Activated CD8-positive, alpha-beta memory T cell treated with anti-CD3 and anti-CD28 coated beads, Interleukin-2, amount 50 U/mL, for 1 hour (primary cell): ENCODE measurements around the gene MYBPC2.
A peak's percentile ranks its signal among the peaks of the same experiment; 100 is the strongest.

Source experiments
- DNase-seq: peaks from one replicate; pipeline ENCODE4 v3.0.0-alpha.2; 2020; ENCODE audit errors: extremely low read depth

Gene MYBPC2

GRCh38 chr19:50410109-50410508 is 22.6 kb upstream of the MYBPC2 start:
- no peak for DNase-seq

GRCh38 chr19:50412419-50412818 is 20.3 kb upstream of the MYBPC2 start:
- no peak for DNase-seq

- no peak for DNase-seq
These were observed 19.6 kb upstream of the MYBPC2 start for GRCh38 chr19:50413096-50413495.

- no peak for DNase-seq
These were observed 19.2 kb upstream of the MYBPC2 start for GRCh38 chr19:50413531-50413930.

GRCh38 chr19:50414864-50415660 is 17.6 kb upstream of the MYBPC2 start:
- DNase-seq = peak; percentile 29

GRCh38 chr19:50415661-50416033 is 17.0 kb upstream of the MYBPC2 start:
- no peak for DNase-seq

GRCh38 chr19:50416034-50416977 is 16.4 kb upstream of the MYBPC2 start:
- no peak for DNase-seq

GRCh38 chr19:50417111-50418081 is 15.3 kb upstream of the MYBPC2 start:
- DNase-seq = no peak

- no peak for DNase-seq
These were observed 14.3 kb upstream of the MYBPC2 start, which contains the start of gene SPIB for GRCh38 chr19:50418176-50419021. TSS of gene SPIB (plus strand) at chr19:50418938. CDS start at chr19:50418963, 25 bp downstream.

GRCh38 chr19:50419022-50419579 is 13.6 kb upstream of the MYBPC2 start:
- no peak for DNase-seq

- no peak for DNase-seq
These were observed 13.1 kb upstream of the MYBPC2 start for GRCh38 chr19:50419580-50420035.

GRCh38 chr19:50420127-50420526 is 12.6 kb upstream of the MYBPC2 start:
- no peak for DNase-seq

- DNase-seq = no peak
These were observed 11.9 kb upstream of the MYBPC2 start for GRCh38 chr19:50420808-50421207.

GRCh38 chr19:50422397-50423278 is 10.1 kb upstream of the MYBPC2 start:
- no peak for DNase-seq

GRCh38 chr19:50423279-50424113 is 9.2 kb upstream of the MYBPC2 start:
- no peak for DNase-seq

GRCh38 chr19:50425581-50425980 is 7.1 kb upstream of the MYBPC2 start:
- no peak for DNase-seq

- DNase-seq = no peak
These were observed 5.3 kb upstream of the MYBPC2 start for GRCh38 chr19:50427318-50427925.

GRCh38 chr19:50427997-50428425 is 4.7 kb upstream of the MYBPC2 start:
- DNase-seq = no peak
